ENCODE data around the gene IL17RE.

Gene IL17RE

GRCh38 chr3:9903904-9904303, 1.3 kb downstream of the IL17RE start:
- DNase-seq (ENCODE audit: low read depth in 2 of 2) = no peak

- DNase-seq (ENCODE audit: low read depth in 2 of 2) = no peak
Observed at GRCh38 chr3:9906480-9906879, 3.8 kb downstream of the IL17RE start.

GRCh38 chr3:9908286-9908685, 5.6 kb downstream of the IL17RE start:
- DNase-seq (ENCODE audit: low read depth in 2 of 2) = no peak

GRCh38 chr3:9909221-9910013, 6.8 kb downstream of the IL17RE start:
- DNase-seq (ENCODE audit: low read depth in 2 of 2) = no peak

GRCh38 chr3:9911863-9912262, 9.2 kb downstream of the IL17RE start:
- DNase-seq (ENCODE audit: low read depth in 2 of 2) = no peak

- DNase-seq (ENCODE audit: low read depth in 2 of 2) = no peak
Observed at GRCh38 chr3:9912294-9912935, 9.8 kb downstream of the IL17RE start.

- no peak for DNase-seq (ENCODE audit: low read depth in 2 of 2)
Observed at GRCh38 chr3:9913601-9914000, 11.0 kb downstream of the IL17RE start.

GRCh38 chr3:9914011-9914410, 11.4 kb downstream of the IL17RE start:
- DNase-seq (ENCODE audit: low read depth in 2 of 2) = no peak

- DNase-seq (ENCODE audit: low read depth in 2 of 2) = no peak
Observed at GRCh38 chr3:9914559-9915253, 12.1 kb downstream of the IL17RE start.

GRCh38 chr3:9915254-9916141, 12.8 kb downstream of the IL17RE start:
- no peak for DNase-seq (ENCODE audit: low read depth in 2 of 2)

- DNase-seq (ENCODE audit: low read depth in 2 of 2) = no peak
Observed at GRCh38 chr3:9916346-9916733, 13.7 kb downstream of the IL17RE start.

GRCh38 chr3:9916734-9917680, 14.4 kb downstream of the IL17RE start, which contains the start of gene IL17RC:
Gene IL17RC (plus strand): TSS chr3:9917098. CDS start chr3:9917316, 218 bp downstream.
- DNase-seq (ENCODE audit: low read depth in 2 of 2) = no peak

GRCh38 chr3:9917820-9918219, 15.2 kb downstream of the IL17RE start:
- no peak for DNase-seq (ENCODE audit: low read depth in 2 of 2)

- no peak for DNase-seq (ENCODE audit: low read depth in 2 of 2)
Observed at GRCh38 chr3:9918261-9919038, 15.8 kb downstream of the IL17RE start.

- DNase-seq (ENCODE audit: low read depth in 2 of 2) = no peak
Observed at GRCh38 chr3:9928158-9928557, 25.5 kb downstream of the IL17RE start.

GRCh38 chr3:9930804-9931418, 28.3 kb downstream of the IL17RE start:
- DNase-seq (ENCODE audit: low read depth in 2 of 2) = no peak

GRCh38 chr3:9932535-9932842, 29.8 kb downstream of the IL17RE start:
- no peak for DNase-seq (ENCODE audit: low read depth in 2 of 2)

GRCh38 chr3:9932843-9933560, 30.4 kb downstream of the IL17RE start:
- DNase-seq (ENCODE audit: low read depth in 2 of 2) = peak; percentile 68 to 75

Data from stimulated activated CD8-positive, alpha-beta memory T cell treated with anti-CD3 and anti-CD28 coated beads, Interleukin-7, amount 100 ng/mL, for 1 hour (primary cell).